BE2C (cell line): ENCODE data around the gene ARIH2.

Source experiments
- DNase-seq: peaks from one replicate; pipeline ENCODE4 v3.0.0-alpha.2; 2020
- H3K27me3 ChIP-seq: fragments of 250-450 bp; sonication (Bioruptor Pico); 2 replicates; pipeline ENCODE4 v1.5.1; 2020; ENCODE audit warnings: mild to moderate bottlenecking
- H3K36me3 ChIP-seq: fragments of 250-450 bp; sonication (Bioruptor Pico); 2 replicates; pipeline ENCODE4 v1.5.1; 2020; ENCODE audit warnings: mild to moderate bottlenecking
- H3K4me1 ChIP-seq: fragments of 250-450 bp; sonication (Bioruptor Pico); 2 replicates; pipeline ENCODE4 v1.5.1; 2020
- H3K4me3 ChIP-seq: 2 replicates; pipeline ENCODE4 v1.5.1; 2011; ENCODE audit warnings: low read depth, low read length
- H3K9me3 ChIP-seq: fragments of 250-450 bp; sonication (Bioruptor Pico); 2 replicates; pipeline ENCODE4 v1.5.1; 2020
- TF ChIP-seq, protein P1 (sequence below): IDR thresholded peaks from 2 replicates; pipeline ENCODE4 v1.5.1; 2012; ENCODE audit warnings: mild to moderate bottlenecking, low read depth, low read length

Gene ARIH2

DNA sequence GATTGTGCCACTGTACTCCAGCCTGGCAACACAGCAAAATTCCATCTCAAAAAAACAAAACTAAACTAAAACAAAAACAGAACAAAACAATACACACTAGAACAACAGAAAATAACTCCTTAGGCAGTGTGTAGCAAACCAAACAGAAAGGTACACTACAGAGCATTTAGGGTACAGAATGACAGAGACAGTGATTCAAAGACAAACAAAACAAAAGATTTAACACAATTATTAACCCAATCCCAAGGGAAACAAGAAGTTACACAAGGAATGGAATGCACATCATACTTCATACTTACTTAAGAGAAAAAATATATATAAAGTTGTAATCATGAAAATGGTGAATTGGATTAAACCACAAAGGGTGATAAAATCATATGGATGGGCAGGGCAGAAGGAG is 32.9 kb upstream of the ARIH2 start:
- TF ChIP-seq, protein P1, sequence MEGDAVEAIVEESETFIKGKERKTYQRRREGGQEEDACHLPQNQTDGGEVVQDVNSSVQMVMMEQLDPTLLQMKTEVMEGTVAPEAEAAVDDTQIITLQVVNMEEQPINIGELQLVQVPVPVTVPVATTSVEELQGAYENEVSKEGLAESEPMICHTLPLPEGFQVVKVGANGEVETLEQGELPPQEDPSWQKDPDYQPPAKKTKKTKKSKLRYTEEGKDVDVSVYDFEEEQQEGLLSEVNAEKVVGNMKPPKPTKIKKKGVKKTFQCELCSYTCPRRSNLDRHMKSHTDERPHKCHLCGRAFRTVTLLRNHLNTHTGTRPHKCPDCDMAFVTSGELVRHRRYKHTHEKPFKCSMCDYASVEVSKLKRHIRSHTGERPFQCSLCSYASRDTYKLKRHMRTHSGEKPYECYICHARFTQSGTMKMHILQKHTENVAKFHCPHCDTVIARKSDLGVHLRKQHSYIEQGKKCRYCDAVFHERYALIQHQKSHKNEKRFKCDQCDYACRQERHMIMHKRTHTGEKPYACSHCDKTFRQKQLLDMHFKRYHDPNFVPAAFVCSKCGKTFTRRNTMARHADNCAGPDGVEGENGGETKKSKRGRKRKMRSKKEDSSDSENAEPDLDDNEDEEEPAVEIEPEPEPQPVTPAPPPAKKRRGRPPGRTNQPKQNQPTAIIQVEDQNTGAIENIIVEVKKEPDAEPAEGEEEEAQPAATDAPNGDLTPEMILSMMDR: no peak
- Histone ChIP-seq H3K4me1 (no peaks in the 10 kb centered on the region), H3K4me3 (no peak overlapping the region), H3K36me3 (no peaks in the 10 kb centered on the region), H3K9me3 (no peaks in the 10 kb centered on the region), H3K27me3 (no peaks in the 10 kb centered on the region)
- DNase-seq: no peak

GRCh38 chr3:48891606-48892005 is 27.0 kb upstream of the ARIH2 start:
- no peaks in the 10 kb centered on the region for H3K36me3 ChIP-seq
- TF ChIP-seq, protein P1: no peak
- no peak for DNase-seq
- no peaks in the 10 kb centered on the region for H3K4me1 ChIP-seq
- H3K4me3 ChIP-seq: no peak overlapping the region
- no peaks in the 10 kb centered on the region for H3K27me3 ChIP-seq
- H3K9me3 ChIP-seq: no peaks in the 10 kb centered on the region

DNA sequence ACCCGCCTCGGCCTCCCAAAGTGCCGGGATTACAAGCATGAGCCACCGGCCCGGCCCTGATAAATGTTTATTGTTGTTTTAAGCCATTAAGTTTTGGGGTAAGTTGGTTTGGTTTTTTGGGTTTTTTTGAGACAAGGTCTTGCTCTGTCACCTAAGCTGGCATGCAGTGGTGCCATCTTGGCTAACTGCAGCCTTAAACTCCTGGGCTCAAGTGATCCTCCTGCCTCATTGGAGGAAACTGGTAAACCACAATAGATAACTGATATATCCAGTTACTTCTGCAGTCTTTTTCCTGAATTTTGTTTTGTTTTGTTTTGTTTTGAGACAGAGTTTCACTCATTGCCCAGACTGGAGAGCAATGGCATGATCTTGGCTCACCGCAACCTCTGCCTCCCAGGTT is 24.1 kb upstream of the ARIH2 start:
- no peaks in the 10 kb centered on the region for H3K9me3 ChIP-seq
- DNase-seq: no peak
- TF ChIP-seq, protein P1: no peak
- H3K4me1 ChIP-seq: no peaks in the 10 kb centered on the region
- H3K36me3 ChIP-seq: no peaks in the 10 kb centered on the region
- H3K4me3 ChIP-seq: no peak overlapping the region
- H3K27me3 ChIP-seq: no peaks in the 10 kb centered on the region

- H3K4me1 ChIP-seq: no peaks in the 10 kb centered on the region
- H3K9me3 ChIP-seq: no peaks in the 10 kb centered on the region
- H3K4me3 ChIP-seq: no peak overlapping the region
- H3K27me3 ChIP-seq: no peaks in the 10 kb centered on the region
- no peaks in the 10 kb centered on the region for H3K36me3 ChIP-seq
- no peak for DNase-seq
- TF ChIP-seq, protein P1: no peak
These were observed 21.7 kb upstream of the ARIH2 start for GRCh38 chr3:48896936-48897335.

- Histone ChIP-seq H3K4me3 (peak overlapping the region; percentile 66), H3K4me1 (no peaks in the 10 kb centered on the region)
These were observed 20.9 kb upstream of the ARIH2 start for GRCh38 chr3:48897460-48898376.

More at GRCh38 chr3:48897460-48898376, 20.9 kb upstream of the ARIH2 start:
- Histone ChIP-seq H3K27me3 (no peaks in the 10 kb centered on the region), H3K9me3 (no peaks in the 10 kb centered on the region), H3K36me3 (no peaks in the 10 kb centered on the region)
- no peak for DNase-seq
- TF ChIP-seq, protein P1: no peak
